HCT116 (cell line): ENCODE results near the gene GPC4. TPM values are rescaled to one million over a fixed set of nuclear protein-coding genes. Genes with fewer than 3 reads are reported as not detected.

ENCODE experiments used
- ATAC-seq: fragments of 200-7000 bp; cut with Tn5 transposase; 2 replicates; pipeline ENCODE4 v1.9.1; 2020; ENCODE audit warnings: mild to moderate bottlenecking, moderate library complexity
- BruUV-seq: library from RNA; stranded (reverse); fragments of 400-500 nt; replicated peaks from 2 replicates; lab custom pipeline; 2021; lab: Mats Ljungman, UMichigan
- CTCF ChIA-PET: fragments of 300-600 bp; sonication (Branson Sonifier 250); formaldehyde crosslinking; loops from one replicate; lab custom pipeline; 2021; ENCODE audit warnings: antibody characterized with exemption; lab: Charles Lee
- POLR2A ChIA-PET: fragments of 300-600, 350-600 bp; sonication (Branson Sonifier 250); formaldehyde crosslinking; loops from one replicate; lab custom pipeline; 2021; ENCODE audit warnings: antibody characterized with exemption; lab: Charles Lee
- RAD21 ChIA-PET, 2 experiments: fragments of 300-600 bp; sonication (Branson Sonifier 250); formaldehyde crosslinking; loops; one replicate each; lab custom pipeline; 2023; ENCODE audit warnings: low total read pairs in 2 of 2; ENCODE audit not compliant: uncharacterized antibody in 2 of 2, unreplicated experiment in 2 of 2, low non-redundant PET in 1 of 2; lab: Charles Lee
- DNase-seq: peaks from one replicate; pipeline ENCODE4 v3.0.0-alpha.2; 2010; ENCODE audit warnings: low read depth, low spot score
- H2AFZ ChIP-seq: fragments of 200-600 bp; shearing (Covaris generic), sonication (generic); 2 replicates; pipeline ENCODE4 v1.6.1; 2017; ENCODE audit warnings: low read depth, mixed run types, mixed read lengths, antibody characterized with exemption, low read length; ENCODE audit not compliant: poor library complexity, severe bottlenecking
- H3K27ac ChIP-seq: 2 replicates; pipeline ENCODE4 v1.5.1; 2012; ENCODE audit warnings: low read depth, low read length
- H3K27me3 ChIP-seq: fragments of 200-600 bp; sonication (generic); 2 replicates; pipeline ENCODE4 v1.6.1; 2016; ENCODE audit warnings: mixed run types, low read length, mixed read lengths; ENCODE audit not compliant: insufficient read depth
- H3K36me3 ChIP-seq, 2 experiments: fragments of 200-500 bp in 1 of 2; fragments of 200-600 bp in 1 of 2; sonication (Bioruptor generic) in 1 of 2; sonication (generic) in 1 of 2; 2 replicates each; pipeline versions ENCODE4 v1.5.1 to v1.6.1; 2014 to 2016; ENCODE audit warnings: low read length in 2 of 2, inconsistent platforms in 1 of 2, mixed read lengths in 1 of 2, mixed run types in 1 of 2; ENCODE audit not compliant: insufficient read depth in 2 of 2, control insufficient read depth in 1 of 2
- H3K4me1 ChIP-seq, 2 experiments: fragments of 200-600 bp in 1 of 2; sonication (generic) in 1 of 2; 2 replicates each; pipeline versions ENCODE4 v1.5.1 to v1.6.1; 2012 to 2017; ENCODE audit warnings: low read length in 2 of 2, inconsistent platforms in 1 of 2, mild to moderate bottlenecking in 1 of 2, mixed read lengths in 1 of 2, mixed run types in 1 of 2, moderate library complexity in 1 of 2; ENCODE audit not compliant: insufficient read depth in 2 of 2, control insufficient read depth in 1 of 2
- H3K4me2 ChIP-seq: fragments of 200-600 bp; sonication (generic); 2 replicates; pipeline ENCODE4 v1.6.1; 2017; ENCODE audit warnings: mixed run types, low read length, mixed read lengths
- H3K4me3 ChIP-seq, 2 experiments: fragments of 200-600 bp in 1 of 2; sonication (generic) in 1 of 2; replicated peaks in 1 of 2; 2 replicates each; pipeline ENCODE4 v1.5.1; 2011 to 2016; ENCODE audit warnings: low read length in 2 of 2, control low read depth in 1 of 2, low read depth in 1 of 2, mild to moderate bottlenecking in 1 of 2, mixed read lengths in 1 of 2, mixed run types in 1 of 2
- H3K79me2 ChIP-seq: fragments of 200-600 bp; sonication (generic); 2 replicates; pipeline ENCODE4 v1.6.1; 2017; ENCODE audit warnings: mild to moderate bottlenecking, mixed run types, low read length, moderate library complexity, mixed read lengths; ENCODE audit not compliant: insufficient read depth
- H3K9ac ChIP-seq: fragments of 200-600 bp; sonication (generic); 2 replicates; pipeline ENCODE4 v1.6.1; 2016; ENCODE audit warnings: low read length, mixed read lengths
- H3K9me2 ChIP-seq: fragments of 200-600 bp; sonication (generic), shearing (Covaris generic); 2 replicates; pipeline ENCODE4 v1.6.1; 2017; ENCODE audit warnings: mixed run types, mild to moderate bottlenecking, moderate library complexity; ENCODE audit not compliant: insufficient read depth
- H3K9me3 ChIP-seq, 2 experiments: fragments of 200-500 bp in 1 of 2; fragments of 200-600 bp in 1 of 2; sonication (Bioruptor generic) in 1 of 2; sonication (generic) in 1 of 2; 2 replicates each; pipeline ENCODE4 v1.6.1; 2014 to 2017; ENCODE audit warnings: low read length in 2 of 2, mixed read lengths in 2 of 2, inconsistent platforms in 1 of 2, low read depth in 1 of 2, mild to moderate bottlenecking in 1 of 2, mixed run types in 1 of 2, moderate library complexity in 1 of 2; ENCODE audit not compliant: control insufficient read depth in 1 of 2, insufficient read depth in 1 of 2
- H4K20me1 ChIP-seq: fragments of 200-600 bp; sonication (generic), shearing (Covaris generic); 2 replicates; pipeline ENCODE4 v1.6.1; 2017; ENCODE audit warnings: mixed run types, mild to moderate bottlenecking, moderate library complexity; ENCODE audit not compliant: insufficient read depth
- RAD21 ChIP-seq: IDR thresholded peaks from 2 replicates; pipeline ENCODE4 v1.6.1; 2012; ENCODE audit warnings: low read depth, mild to moderate bottlenecking
- intact Hi-C: fragments of 100-400 bp; cut with micrococcal nuclease; formaldehyde crosslinking; loops from 2 replicates; pipeline ENCODE4 v1.10.0; 2022
- total RNA-seq: library from RNA; stranded (reverse); gene quantifications from one replicate; pipeline ENCODE4 v1.2.1, GENCODE V29; 2021; ENCODE audit not compliant: unreplicated experiment
- TF ChIP-seq, protein P1 (sequence below), 3 experiments: fragments of 200-600 bp in 1 of 3; sonication (generic) in 1 of 3; IDR thresholded peaks in 2 of 3; conservative IDR thresholded peaks in 1 of 3; 2 replicates each; pipeline ENCODE4 v1.5.1; 2012 to 2017; ENCODE audit warnings: low read depth in 2 of 3, low read length in 2 of 3, antibody characterized with exemption in 1 of 3, borderline replicate concordance in 1 of 3, control low read depth in 1 of 3, mild to moderate bottlenecking in 1 of 3, mixed read lengths in 1 of 3, mixed run types in 1 of 3, moderate library complexity in 1 of 3; ENCODE audit not compliant: insufficient read depth in 1 of 3

GPC4 gene
- total RNA-seq, 1 experiment from 2014 or later = 9.7 TPM

DNA sequence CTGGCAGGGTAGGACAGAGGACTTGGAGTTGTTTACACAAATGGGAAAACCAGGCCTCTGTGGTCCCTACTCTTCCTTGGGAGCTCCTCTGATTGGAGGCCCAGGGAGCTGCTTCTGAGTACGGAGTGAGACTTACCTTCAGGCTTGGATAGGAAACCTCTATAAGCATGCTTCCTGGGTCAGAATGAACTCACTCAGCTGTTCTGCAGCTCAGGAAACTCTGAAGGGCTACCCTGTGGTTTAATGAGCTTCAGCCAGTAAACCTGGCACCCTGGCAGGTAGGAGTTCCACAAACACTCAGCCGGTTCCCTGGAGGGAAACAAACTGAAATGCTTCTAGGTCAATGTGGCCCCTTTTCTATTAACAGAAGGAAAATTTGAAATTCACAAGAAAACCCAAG lies 146.1 kb downstream of the GPC4 start:
- no peak for ATAC-seq
- no peak overlapping the region for H3K4me2 ChIP-seq
- RAD21 ChIA-PET = no interaction called here
- BruUV-seq = no TSS peak
- TF ChIP-seq RAD21 = no peak
- TF ChIP-seq, all 23 proteins: peak for 0
- intact Hi-C loops = no loop called here
- Histone ChIP-seq H2AFZ (no peak overlapping the region), H3K27me3 (no peaks in the 10 kb centered on the region), H3K27ac (no peak overlapping the region), H3K36me3 (no peaks in the 10 kb centered on the region), H3K79me2 (no peaks in the 10 kb centered on the region), H3K4me1 (no peaks in the 10 kb centered on the region), H3K9ac (no peak overlapping the region), H4K20me1 (no peaks in the 10 kb centered on the region), H3K4me3 (no peak overlapping the region), H3K9me3 (no peaks in the 10 kb centered on the region), H3K9me2 (no peaks in the 10 kb centered on the region)
- DNase-seq = no peak
- POLR2A ChIA-PET = no interaction called here
- CTCF ChIA-PET = no interaction called here

DNA sequence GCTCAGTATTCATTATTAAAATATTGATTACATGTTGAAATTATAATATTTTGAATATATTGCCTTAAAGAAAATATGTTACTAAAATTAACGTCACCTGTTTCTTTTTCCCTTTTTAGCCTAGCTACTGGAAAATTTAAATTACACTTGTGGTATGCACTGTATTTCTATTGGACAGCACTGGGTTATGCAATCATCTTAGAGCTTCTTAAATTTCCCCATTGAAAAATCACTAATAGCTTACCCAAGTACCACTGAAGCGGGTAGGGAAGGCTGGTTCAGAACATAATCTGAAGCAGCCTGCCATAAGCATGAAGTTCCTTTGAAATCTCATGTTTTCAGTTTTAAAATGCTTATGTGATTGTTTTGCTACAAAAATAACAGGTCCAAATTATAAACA lies 147.7 kb downstream of the GPC4 start:
- no peak overlapping the region for H3K4me3 ChIP-seq
- DNase-seq (no peak), ATAC-seq (no peak)
- no peak overlapping the region for H3K27ac ChIP-seq
- no peaks in the 10 kb centered on the region for H3K79me2 ChIP-seq
- no peaks in the 10 kb centered on the region for H3K4me1 ChIP-seq
- no peak overlapping the region for H2AFZ ChIP-seq
- TF ChIP-seq, protein P1, sequence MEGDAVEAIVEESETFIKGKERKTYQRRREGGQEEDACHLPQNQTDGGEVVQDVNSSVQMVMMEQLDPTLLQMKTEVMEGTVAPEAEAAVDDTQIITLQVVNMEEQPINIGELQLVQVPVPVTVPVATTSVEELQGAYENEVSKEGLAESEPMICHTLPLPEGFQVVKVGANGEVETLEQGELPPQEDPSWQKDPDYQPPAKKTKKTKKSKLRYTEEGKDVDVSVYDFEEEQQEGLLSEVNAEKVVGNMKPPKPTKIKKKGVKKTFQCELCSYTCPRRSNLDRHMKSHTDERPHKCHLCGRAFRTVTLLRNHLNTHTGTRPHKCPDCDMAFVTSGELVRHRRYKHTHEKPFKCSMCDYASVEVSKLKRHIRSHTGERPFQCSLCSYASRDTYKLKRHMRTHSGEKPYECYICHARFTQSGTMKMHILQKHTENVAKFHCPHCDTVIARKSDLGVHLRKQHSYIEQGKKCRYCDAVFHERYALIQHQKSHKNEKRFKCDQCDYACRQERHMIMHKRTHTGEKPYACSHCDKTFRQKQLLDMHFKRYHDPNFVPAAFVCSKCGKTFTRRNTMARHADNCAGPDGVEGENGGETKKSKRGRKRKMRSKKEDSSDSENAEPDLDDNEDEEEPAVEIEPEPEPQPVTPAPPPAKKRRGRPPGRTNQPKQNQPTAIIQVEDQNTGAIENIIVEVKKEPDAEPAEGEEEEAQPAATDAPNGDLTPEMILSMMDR (IDR thresholded peaks at IDR 0.05 in 2 of 3, conservative IDR thresholded peaks at IDR 0.05 in 1 of 3; ENCODE audit: borderline replicate concordance in 1 of 3, insufficient read depth in 1 of 3, low read depth in 2 of 3, low read length in 2 of 3) = no peak
- POLR2A ChIA-PET = no interaction called here
- H3K36me3 ChIP-seq = no peaks in the 10 kb centered on the region
- CTCF ChIA-PET = no interaction called here
- H3K4me2 ChIP-seq = no peak overlapping the region
- BruUV-seq = no TSS peak
- no peaks in the 10 kb centered on the region for H4K20me1 ChIP-seq
- no peak overlapping the region for H3K9ac ChIP-seq
- H3K9me2 ChIP-seq = no peaks in the 10 kb centered on the region
- H3K9me3 ChIP-seq = no peaks in the 10 kb centered on the region
- intact Hi-C loops = no loop called here
- H3K27me3 ChIP-seq = no peaks in the 10 kb centered on the region
- RAD21 ChIA-PET = no interaction called here
